H9 (cell line): ENCODE results near the gene MAGEB4. TPM values are rescaled to one million over a fixed set of nuclear protein-coding genes. Genes with fewer than 3 reads are reported as not detected.

Experiments
- DNase-seq: peaks from one replicate; pipeline ENCODE4 v3.0.0-alpha.2; 2017
- H2AFZ ChIP-seq: one replicate; pipeline ENCODE4 v1.6.1; 2013; ENCODE audit warnings: mild to moderate bottlenecking, low read length, control low read depth, moderate library complexity
- H2AK5ac ChIP-seq: 2 replicates; pipeline ENCODE4 v1.6.1; 2013; ENCODE audit warnings: low read length, control low read depth, mixed read lengths; ENCODE audit not compliant: insufficient read length
- H2BK120ac ChIP-seq: one replicate; pipeline ENCODE4 v1.6.1; 2013; ENCODE audit warnings: low read depth, mild to moderate bottlenecking, low read length, control low read depth, inconsistent platforms; ENCODE audit not compliant: poor library complexity, severe bottlenecking
- H2BK12ac ChIP-seq: 2 replicates; pipeline ENCODE4 v1.6.1; 2013; ENCODE audit warnings: low read length, control low read depth, mixed read lengths, low read depth; ENCODE audit not compliant: insufficient read length
- H2BK15ac ChIP-seq: 2 replicates; pipeline ENCODE4 v1.6.1; 2013; ENCODE audit warnings: low read depth, low read length, control low read depth
- H2BK20ac ChIP-seq: one replicate; pipeline ENCODE4 v1.6.1; 2013; ENCODE audit warnings: low read depth, mild to moderate bottlenecking, low read length, control low read depth, inconsistent platforms; ENCODE audit not compliant: poor library complexity, severe bottlenecking
- H2BK5ac ChIP-seq: 2 replicates; pipeline ENCODE4 v1.6.1; 2013; ENCODE audit warnings: low read length, control low read depth, mixed read lengths; ENCODE audit not compliant: insufficient read length
- H3K14ac ChIP-seq: 2 replicates; pipeline ENCODE4 v1.6.1; 2013; ENCODE audit warnings: low read length, control low read depth; ENCODE audit not compliant: insufficient read depth
- H3K18ac ChIP-seq: 2 replicates; pipeline ENCODE4 v1.6.1; 2013; ENCODE audit warnings: low read depth, mild to moderate bottlenecking, mixed read lengths, low read length, control low read depth; ENCODE audit not compliant: insufficient read length
- H3K23ac ChIP-seq: 2 replicates; pipeline ENCODE4 v1.6.1; 2013; ENCODE audit warnings: low read length, control low read depth, mixed read lengths, low read depth; ENCODE audit not compliant: insufficient read length
- H3K23me2 ChIP-seq: 2 replicates; pipeline ENCODE4 v1.6.1; 2013; ENCODE audit warnings: low read depth, mild to moderate bottlenecking, mixed read lengths, low read length, control low read depth; ENCODE audit not compliant: insufficient read length, poor library complexity, severe bottlenecking
- H3K27ac ChIP-seq: 2 replicates; pipeline ENCODE4 v1.5.1; 2013; ENCODE audit warnings: low read length, control low read depth, mixed read lengths, low read depth; ENCODE audit not compliant: insufficient read length
- H3K27me3 ChIP-seq: 2 replicates; pipeline ENCODE4 v1.6.1; 2013; ENCODE audit warnings: low read length, control low read depth, inconsistent platforms; ENCODE audit not compliant: insufficient read depth
- H3K4ac ChIP-seq: 2 replicates; pipeline ENCODE4 v1.6.1; 2013; ENCODE audit warnings: low read depth, mild to moderate bottlenecking, control low read depth, inconsistent platforms, low read length, moderate library complexity
- H3K4me1 ChIP-seq: 2 replicates; pipeline ENCODE4 v1.6.1; 2013; ENCODE audit warnings: low read length, control low read depth, inconsistent platforms; ENCODE audit not compliant: insufficient read depth
- H3K4me2 ChIP-seq: 2 replicates; pipeline ENCODE4 v1.6.1; 2013; ENCODE audit warnings: low read length, control low read depth, mixed read lengths; ENCODE audit not compliant: insufficient read length, insufficient read depth
- H3K56ac ChIP-seq: 2 replicates; pipeline ENCODE4 v1.6.1; 2013; ENCODE audit warnings: low read depth, mild to moderate bottlenecking, mixed read lengths, low read length, control low read depth; ENCODE audit not compliant: insufficient read length
- H3K79me1 ChIP-seq: 2 replicates; pipeline ENCODE4 v1.6.1; 2013; ENCODE audit warnings: low read depth, mild to moderate bottlenecking, moderate library complexity, low read length, control low read depth, inconsistent platforms; ENCODE audit not compliant: insufficient read depth, poor library complexity, severe bottlenecking
- H3K79me2 ChIP-seq: 2 replicates; pipeline ENCODE4 v1.6.1; 2013; ENCODE audit warnings: low read length, control low read depth, inconsistent platforms; ENCODE audit not compliant: insufficient read depth
- H3K9ac ChIP-seq: 2 replicates; pipeline ENCODE4 v1.6.1; 2013; ENCODE audit warnings: low read length, control low read depth, mixed read lengths; ENCODE audit not compliant: insufficient read length; ENCODE audit errors: extremely low read depth
- H3K9me3 ChIP-seq: one replicate; pipeline ENCODE4 v1.6.1; 2013; ENCODE audit warnings: low read depth, low read length, inconsistent platforms; ENCODE audit not compliant: control insufficient read depth
- H3T11ph ChIP-seq: one replicate; pipeline ENCODE4 v1.6.1; 2013; ENCODE audit warnings: mild to moderate bottlenecking, low read length, control low read depth, inconsistent platforms
- H4K20me1 ChIP-seq: one replicate; pipeline ENCODE4 v1.6.1; 2013; ENCODE audit not compliant: control insufficient read depth, insufficient read length, insufficient read depth
- H4K5ac ChIP-seq: 2 replicates; pipeline ENCODE4 v1.6.1; 2013; ENCODE audit warnings: low read depth, mild to moderate bottlenecking, mixed read lengths, low read length, control low read depth; ENCODE audit not compliant: insufficient read length
- H4K8ac ChIP-seq: replicated peaks from 2 replicates; pipeline ENCODE4 v1.6.1; 2013; ENCODE audit warnings: low read length, control low read depth, mixed read lengths, low read depth; ENCODE audit not compliant: insufficient read length
- H4K91ac ChIP-seq: 2 replicates; pipeline ENCODE4 v1.6.1; 2013; ENCODE audit warnings: low read depth, mild to moderate bottlenecking, moderate library complexity, mixed read lengths, low read length, control low read depth; ENCODE audit not compliant: insufficient read length
- H3K27ac Mint-ChIP-seq, 3 experiments: 2 replicates in 2 of 3; 3 replicates in 1 of 3; pipeline ENCODE4 v1.8.0; 2020 to 2021; ENCODE audit warnings: mixed read lengths in 3 of 3, mild to moderate bottlenecking in 1 of 3, moderate library complexity in 1 of 3
- H3K27me3 Mint-ChIP-seq: 2 replicates; pipeline ENCODE4 v1.8.0; 2021; ENCODE audit warnings: low read depth, mild to moderate bottlenecking, moderate library complexity, mixed read lengths
- H3K36me3 Mint-ChIP-seq, 3 experiments: 2 replicates in 2 of 3; 3 replicates in 1 of 3; pipeline ENCODE4 v1.8.0; 2020 to 2021; ENCODE audit warnings: low read depth in 3 of 3, mixed read lengths in 3 of 3; ENCODE audit not compliant: insufficient read depth in 1 of 3
- H3K4me1 Mint-ChIP-seq, 2 experiments: 2 replicates each; pipeline ENCODE4 v1.8.0; 2020; ENCODE audit warnings: mixed read lengths in 2 of 2
- H3K4me3 Mint-ChIP-seq, 2 experiments: 2 replicates in 1 of 2; 3 replicates in 1 of 2; pipeline ENCODE4 v1.8.0; 2020 to 2021; ENCODE audit warnings: mild to moderate bottlenecking in 2 of 2, mixed read lengths in 2 of 2, moderate library complexity in 1 of 2
- H3K9me3 Mint-ChIP-seq, 2 experiments: 2 replicates in 1 of 2; 3 replicates in 1 of 2; pipeline ENCODE4 v1.8.0; 2020; ENCODE audit warnings: mild to moderate bottlenecking in 2 of 2, mixed read lengths in 2 of 2, moderate library complexity in 1 of 2
- WGBS: extraction: QIAGEN DNeasy Blood & Tissue Kit; methylation state at CpG from one replicate; pipeline ENCODE4 v1.1.7; 2013; ENCODE audit warnings: missing lambda C conversion rate, low lambda C conversion rate, mixed read lengths; ENCODE audit not compliant: insufficient read length; ENCODE audit errors: extremely low coverage; 5-methylcytosine and 5-hydroxymethylcytosine counted together
- total RNA-seq: library from RNA; stranded (reverse); gene quantifications from 2 replicates; pipeline ENCODE4 v1.2.1, GENCODE V29; 2021
- TF ChIP-seq, protein P1 (sequence below): fragments of 200-600 bp; sonication (generic); conservative IDR thresholded peaks from 3 replicates; pipeline ENCODE4 v1.8.0; 2021; ENCODE audit warnings: antibody characterized with exemption, mild to moderate bottlenecking

Gene MAGEB4
- total RNA-seq, 1 experiment from 2014 or later = 0.11 TPM

DNA sequence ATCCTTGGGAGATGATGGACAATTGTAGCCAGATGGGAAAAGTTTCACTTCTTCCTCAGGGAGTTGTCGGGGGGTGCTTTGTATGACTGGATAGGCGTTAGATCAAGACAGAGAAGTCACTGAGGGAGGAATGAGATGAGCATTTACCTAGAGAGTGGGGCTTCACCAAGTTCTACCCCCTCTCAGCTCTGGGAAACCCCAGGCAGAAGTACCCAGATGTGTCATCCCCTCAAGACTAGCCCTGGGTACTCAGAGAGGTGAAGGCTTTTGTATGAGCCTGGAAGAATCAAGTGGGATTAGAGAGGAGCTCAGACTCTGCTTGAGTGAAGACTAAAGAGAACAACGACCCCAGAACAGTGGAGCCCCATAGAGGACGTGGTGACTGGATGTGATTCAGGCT lies 7.1 kb downstream of the MAGEB4 start:
- H3K79me1 ChIP-seq = no peaks in the 10 kb centered on the region
- no CpG with 5 or more reads among the region's 4 CpGs for WGBS

More for the DNA sequence above, 7.1 kb downstream of the MAGEB4 start:
- peaks cover 4% of the 10 kb centered on the region; the same call in 1 of the 2 replicates for H3K27me3 Mint-ChIP-seq
- Histone ChIP-seq H3K56ac (no peak overlapping the region), H4K8ac (no peak overlapping the region), H2BK5ac (no peak overlapping the region), H4K20me1 (no peaks in the 10 kb centered on the region), H4K91ac (no peak overlapping the region), H3K4me2 (no peak overlapping the region), H3K27me3 (no peaks in the 10 kb centered on the region), H3K14ac (no peak overlapping the region), H3K9me3 (no peaks in the 10 kb centered on the region), H2BK20ac (no peak overlapping the region), H3K23ac (no peak overlapping the region), H2BK120ac (no peak overlapping the region), H3K9ac (no peak overlapping the region), H3K27ac (no peak overlapping the region), H3K18ac (no peak overlapping the region), H3K4me1 (no peaks in the 10 kb centered on the region), H3T11ph (no peak overlapping the region), H4K5ac (no peak overlapping the region), H2BK15ac (no peak overlapping the region), H2AFZ (no peak overlapping the region), H3K79me2 (no peaks in the 10 kb centered on the region), H3K23me2 (no peaks in the 10 kb centered on the region), H3K4ac (no peak overlapping the region), H2BK12ac (no peak overlapping the region), H2AK5ac (no peak overlapping the region)
- H3K9me3 Mint-ChIP-seq = peaks cover 13 to 79% of the 10 kb centered on the region in 2 experiments; a peak in 4 of 5 replicates
- no peak overlapping the region for H3K27ac Mint-ChIP-seq
- H3K36me3 Mint-ChIP-seq = peaks cover 0 to 14% (median 1%) of the 10 kb centered on the region in 3 experiments; a peak in 3 of 7 replicates
- peaks cover 8 to 17% of the 10 kb centered on the region in 2 experiments; a peak in 3 of 4 replicates for H3K4me1 Mint-ChIP-seq
- H3K4me3 Mint-ChIP-seq = no peak overlapping the region
- no peak for DNase-seq
- TF ChIP-seq, protein P1, sequence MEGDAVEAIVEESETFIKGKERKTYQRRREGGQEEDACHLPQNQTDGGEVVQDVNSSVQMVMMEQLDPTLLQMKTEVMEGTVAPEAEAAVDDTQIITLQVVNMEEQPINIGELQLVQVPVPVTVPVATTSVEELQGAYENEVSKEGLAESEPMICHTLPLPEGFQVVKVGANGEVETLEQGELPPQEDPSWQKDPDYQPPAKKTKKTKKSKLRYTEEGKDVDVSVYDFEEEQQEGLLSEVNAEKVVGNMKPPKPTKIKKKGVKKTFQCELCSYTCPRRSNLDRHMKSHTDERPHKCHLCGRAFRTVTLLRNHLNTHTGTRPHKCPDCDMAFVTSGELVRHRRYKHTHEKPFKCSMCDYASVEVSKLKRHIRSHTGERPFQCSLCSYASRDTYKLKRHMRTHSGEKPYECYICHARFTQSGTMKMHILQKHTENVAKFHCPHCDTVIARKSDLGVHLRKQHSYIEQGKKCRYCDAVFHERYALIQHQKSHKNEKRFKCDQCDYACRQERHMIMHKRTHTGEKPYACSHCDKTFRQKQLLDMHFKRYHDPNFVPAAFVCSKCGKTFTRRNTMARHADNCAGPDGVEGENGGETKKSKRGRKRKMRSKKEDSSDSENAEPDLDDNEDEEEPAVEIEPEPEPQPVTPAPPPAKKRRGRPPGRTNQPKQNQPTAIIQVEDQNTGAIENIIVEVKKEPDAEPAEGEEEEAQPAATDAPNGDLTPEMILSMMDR = no peak
